ENCODE results near the gene ABTB1.

GRCh38 chr3:127708837-127709236 is 36.1 kb downstream of the ABTB1 start:
- TF ChIP-seq ZBTB33 (CRISPR knock-in tag; IDR thresholded peaks at IDR 0.05) = no peak
- TF ChIP-seq RAD21 (CRISPR knock-in tag; IDR thresholded peaks at IDR 0.05) = no peak

Measured in HepG2 (cell line).